ENCODE results near the gene FAM187B. TPM values are rescaled to one million over a fixed set of nuclear protein-coding genes. Genes with fewer than 3 reads are reported as not detected.

Gene FAM187B
- not detected for total RNA-seq
- not detected for polyA plus RNA-seq (ENCODE audit: insufficient read depth, low read depth, low replicate concordance)
- long read RNA-seq, donor 1: 0 reads
- long read RNA-seq, donor 2: 0 reads
- long read RNA-seq, donor 3: 0 reads
- long read RNA-seq, donor 4, partial matches to known transcripts: 124 of 161 reads
- long read RNA-seq, donor 4, other reads (novel, unspliced or antisense): 37 of 161 reads
- long read RNA-seq, donor 5: 0 reads
- long read RNA-seq, donor 6: 0 reads
- long read RNA-seq, donor 7: 0 reads
- long read RNA-seq, donor 8: 0 reads
- long read RNA-seq, donor 9: 0 reads
- long read RNA-seq, donor 10: 0 reads

- Histone ChIP-seq H3K9me3 (ENCODE audit: control insufficient read depth in 2 of 3, insufficient read depth in 1 of 3, low read length in 3 of 3) (no peaks in the 10 kb centered on the region), H3K27ac (ENCODE audit: low read depth in 2 of 2, low read length in 2 of 2) (no peak within 1 kb of the TSS), H3K36me3 (ENCODE audit: control insufficient read depth in 2 of 3, insufficient read depth in 3 of 3, low read length in 3 of 3) (no peaks in the 10 kb centered on the region), H3K9ac (ENCODE audit: low read length in 3 of 3) (no peak within 1 kb of the TSS), H3K4me3 (ENCODE audit: low read length in 3 of 3) (no peak within 1 kb of the TSS), H3K27me3 (ENCODE audit: control insufficient read depth, insufficient read depth, low read length) (no peaks in the 10 kb centered on the region), H3K4me1 (ENCODE audit: control insufficient read depth in 2 of 3, insufficient read depth in 2 of 3, low read depth in 1 of 3, low read length in 3 of 3) (no peaks in the 10 kb centered on the region)
- intact Hi-C loops (cut with DNase I): no loop called here
- FAIRE-seq (no peak), DNase-seq (no peak)
- TF ChIP-seq CTCF (IDR thresholded peaks at IDR 0.05; ENCODE audit: borderline replicate concordance, extremely low read depth, insufficient read depth): no peak
Observed at GRCh38 chr19:35228177-35228930, at the start of gene FAM187B. FAM187B (minus strand) TSS chr19:35228739; CDS start chr19:35228680, 59 bp downstream.

GRCh38 chr19:35276706-35277281, 48.3 kb upstream of the FAM187B start:
- FAIRE-seq (no peak), DNase-seq (peak in 1 of 5 donors; percentile 69)
- Histone ChIP-seq H3K27me3 (ENCODE audit: control insufficient read depth, insufficient read depth, low read length) (no peaks in the 10 kb centered on the region), H3K4me3 (ENCODE audit: low read length in 3 of 3) (no peak overlapping the region), H3K27ac (ENCODE audit: low read depth in 2 of 2, low read length in 2 of 2) (no peak overlapping the region), H3K9me3 (ENCODE audit: control insufficient read depth in 2 of 3, insufficient read depth in 1 of 3, low read length in 3 of 3) (no peaks in the 10 kb centered on the region), H3K36me3 (ENCODE audit: control insufficient read depth in 2 of 3, insufficient read depth in 3 of 3, low read length in 3 of 3) (peaks cover 5 to 16% (median 11%) of the 10 kb centered on the region in 3 donors), H3K9ac (ENCODE audit: low read length in 3 of 3) (no peak overlapping the region), H3K4me1 (ENCODE audit: control insufficient read depth in 2 of 3, insufficient read depth in 2 of 3, low read depth in 1 of 3, low read length in 3 of 3) (peaks cover 0 to 2% (median 0%) of the 10 kb centered on the region in 3 donors)
- TF ChIP-seq CTCF (IDR thresholded peaks at IDR 0.05; ENCODE audit: borderline replicate concordance, extremely low read depth, insufficient read depth): no peak
- intact Hi-C loops (cut with DNase I): no loop called here

- FAIRE-seq (no peak), DNase-seq (no peak)
- intact Hi-C loops (cut with DNase I): no loop called here
- Histone ChIP-seq H3K36me3 (ENCODE audit: control insufficient read depth in 2 of 3, insufficient read depth in 3 of 3, low read length in 3 of 3) (peaks cover 9 to 29% (median 19%) of the 10 kb centered on the region in 3 donors), H3K27me3 (ENCODE audit: control insufficient read depth, insufficient read depth, low read length) (no peaks in the 10 kb centered on the region), H3K9me3 (ENCODE audit: control insufficient read depth in 2 of 3, insufficient read depth in 1 of 3, low read length in 3 of 3) (no peaks in the 10 kb centered on the region), H3K27ac (ENCODE audit: low read depth in 2 of 2, low read length in 2 of 2) (no peak overlapping the region), H3K4me3 (ENCODE audit: low read length in 3 of 3) (no peak overlapping the region), H3K4me1 (ENCODE audit: control insufficient read depth in 2 of 3, insufficient read depth in 2 of 3, low read depth in 1 of 3, low read length in 3 of 3) (peaks cover 0 to 10% (median 6%) of the 10 kb centered on the region in 3 donors), H3K9ac (ENCODE audit: low read length in 3 of 3) (no peak overlapping the region)
- no peak for TF ChIP-seq CTCF (IDR thresholded peaks at IDR 0.05; ENCODE audit: borderline replicate concordance, extremely low read depth, insufficient read depth)
Observed at GRCh38 chr19:35274323-35274722, 45.8 kb upstream of the FAM187B start.

Measured in kidney (tissue), 22 donors.